MCF 10A (cell line): ENCODE measurements around the gene LAP3. TPM values are rescaled to one million over a fixed set of nuclear protein-coding genes. Genes with fewer than 3 reads are reported as not detected.

Source experiments
- BruUV-seq: library from RNA; stranded (reverse); fragments of 400-500 nt; replicated peaks from 2 replicates; lab custom pipeline; 2021; lab: Mats Ljungman, UMichigan
- CTCF ChIA-PET: fragments of 300-600 bp; sonication (Branson Sonifier 250); formaldehyde crosslinking; extraction: SDS; loops from one replicate; lab custom pipeline; 2021; ENCODE audit warnings: antibody characterized with exemption, inconsistent platforms; lab: Yijun Ruan, JAX
- POLR2A ChIA-PET: fragments of 300-600, 350-650 bp; sonication (Branson Sonifier 250); formaldehyde crosslinking; extraction: SDS; loops from one replicate; lab custom pipeline; 2020; ENCODE audit warnings: antibody characterized with exemption, inconsistent platforms; lab: Yijun Ruan, JAX
- DNase-seq: peaks from one replicate; pipeline ENCODE4 v3.0.0-alpha.2; 2018; ENCODE audit not compliant: unreplicated experiment
- H3K27ac Mint-ChIP-seq: one replicate; pipeline ENCODE4 v1.8.0; 2022; ENCODE audit warnings: mild to moderate bottlenecking, low read depth, mixed read lengths; ENCODE audit not compliant: unreplicated experiment
- H3K27me3 Mint-ChIP-seq: one replicate; pipeline ENCODE4 v1.8.0; 2022; ENCODE audit warnings: mixed read lengths; ENCODE audit not compliant: insufficient read depth, unreplicated experiment
- H3K36me3 Mint-ChIP-seq: one replicate; pipeline ENCODE4 v1.8.0; 2022; ENCODE audit warnings: mild to moderate bottlenecking, moderate library complexity, mixed read lengths; ENCODE audit not compliant: insufficient read depth, unreplicated experiment
- H3K4me1 Mint-ChIP-seq: one replicate; pipeline ENCODE4 v1.8.0; 2022; ENCODE audit warnings: mixed read lengths; ENCODE audit not compliant: insufficient read depth, unreplicated experiment
- H3K4me3 Mint-ChIP-seq: one replicate; pipeline ENCODE4 v1.8.0; 2022; ENCODE audit warnings: mild to moderate bottlenecking, moderate library complexity, mixed read lengths; ENCODE audit not compliant: unreplicated experiment
- H3K9me3 Mint-ChIP-seq: one replicate; pipeline ENCODE4 v1.8.0; 2022; ENCODE audit warnings: mixed read lengths; ENCODE audit not compliant: unreplicated experiment
- intact Hi-C: fragments of 100-400 bp; cut with micrococcal nuclease; formaldehyde crosslinking; loops from 2 replicates; pipeline ENCODE4 v1.14.1; 2022
- total RNA-seq: library from RNA; stranded (reverse); gene quantifications from 2 replicates; pipeline ENCODE4 v1.2.3, GENCODE V29; 2022
- TF ChIP-seq, protein P1 (sequence below): fragments of 200-600 bp; IDR thresholded peaks from one replicate; pipeline ENCODE4 v1.8.0; 2022; ENCODE audit warnings: antibody characterized with exemption, mild to moderate bottlenecking; ENCODE audit not compliant: unreplicated experiment

The LAP3 gene
- total RNA-seq, 1 experiment from 2014 or later = 45.0 TPM

DNA sequence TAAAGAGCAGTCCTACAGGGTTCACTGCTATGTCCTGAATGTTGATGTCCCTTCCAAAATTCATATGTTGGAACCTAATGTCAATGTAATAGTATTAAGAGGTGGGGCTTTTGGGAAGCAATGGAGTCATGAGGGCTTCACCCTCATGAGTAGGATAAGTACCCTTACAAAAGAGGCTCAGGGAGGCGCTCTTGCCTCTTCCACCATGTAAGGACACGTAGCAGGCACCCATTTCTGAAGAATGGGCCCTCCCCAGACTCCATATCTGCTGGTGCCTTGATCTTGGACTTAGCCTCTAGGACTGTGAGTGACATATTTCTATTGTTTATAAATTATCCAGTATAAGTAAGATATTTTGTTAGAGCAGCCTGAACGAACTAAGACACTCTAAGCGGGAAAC, 53.2 kb downstream of the LAP3 start:
- H3K27me3 Mint-ChIP-seq = no peaks in the 10 kb centered on the region
- POLR2A ChIA-PET = no interaction called here
- no peak for DNase-seq

DNA sequence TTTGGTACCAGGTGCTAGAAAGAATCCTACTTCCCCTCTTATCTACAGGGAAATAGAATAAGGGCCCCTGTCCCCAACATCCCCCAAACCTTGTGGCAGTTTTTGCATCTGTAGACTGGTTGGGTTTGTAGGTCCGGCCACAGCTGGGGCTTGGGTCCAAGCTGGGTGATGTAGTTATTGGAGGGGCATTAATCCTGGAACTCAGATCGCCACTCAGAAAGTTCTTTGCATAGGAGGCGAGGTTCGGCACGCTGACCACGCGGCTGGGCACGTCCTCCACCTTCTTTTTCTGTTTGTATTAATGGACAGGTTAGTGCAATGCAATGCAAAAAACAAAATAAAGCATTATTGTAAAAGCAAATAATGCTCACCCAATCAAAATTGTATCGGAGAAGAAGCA, 56.6 kb downstream of the LAP3 start:
- intact Hi-C loops = no loop called here
- TF ChIP-seq, protein P1, sequence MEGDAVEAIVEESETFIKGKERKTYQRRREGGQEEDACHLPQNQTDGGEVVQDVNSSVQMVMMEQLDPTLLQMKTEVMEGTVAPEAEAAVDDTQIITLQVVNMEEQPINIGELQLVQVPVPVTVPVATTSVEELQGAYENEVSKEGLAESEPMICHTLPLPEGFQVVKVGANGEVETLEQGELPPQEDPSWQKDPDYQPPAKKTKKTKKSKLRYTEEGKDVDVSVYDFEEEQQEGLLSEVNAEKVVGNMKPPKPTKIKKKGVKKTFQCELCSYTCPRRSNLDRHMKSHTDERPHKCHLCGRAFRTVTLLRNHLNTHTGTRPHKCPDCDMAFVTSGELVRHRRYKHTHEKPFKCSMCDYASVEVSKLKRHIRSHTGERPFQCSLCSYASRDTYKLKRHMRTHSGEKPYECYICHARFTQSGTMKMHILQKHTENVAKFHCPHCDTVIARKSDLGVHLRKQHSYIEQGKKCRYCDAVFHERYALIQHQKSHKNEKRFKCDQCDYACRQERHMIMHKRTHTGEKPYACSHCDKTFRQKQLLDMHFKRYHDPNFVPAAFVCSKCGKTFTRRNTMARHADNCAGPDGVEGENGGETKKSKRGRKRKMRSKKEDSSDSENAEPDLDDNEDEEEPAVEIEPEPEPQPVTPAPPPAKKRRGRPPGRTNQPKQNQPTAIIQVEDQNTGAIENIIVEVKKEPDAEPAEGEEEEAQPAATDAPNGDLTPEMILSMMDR = no peak
- no peaks in the 10 kb centered on the region for H3K27me3 Mint-ChIP-seq
- H3K27ac Mint-ChIP-seq = no peak overlapping the region
- no peak overlapping the region for H3K4me3 Mint-ChIP-seq
- POLR2A ChIA-PET = no interaction called here
- peaks cover 94% of the 10 kb centered on the region for H3K36me3 Mint-ChIP-seq
- H3K4me1 Mint-ChIP-seq = no peaks in the 10 kb centered on the region
- H3K9me3 Mint-ChIP-seq = no peaks in the 10 kb centered on the region
- CTCF ChIA-PET = no interaction called here
- DNase-seq = no peak
- no TSS peak for BruUV-seq

More for the DNA sequence above, 53.2 kb downstream of the LAP3 start:
- no peaks in the 10 kb centered on the region for H3K9me3 Mint-ChIP-seq
- CTCF ChIA-PET = interaction anchor here (0.7 kb wide), 1 partner anchor 32 kb away, joined by 3 read pairs; no protein-coding TSS in a partner anchor
- no TSS peak for BruUV-seq
- intact Hi-C loops = no loop called here
- H3K36me3 Mint-ChIP-seq = peaks cover 99% of the 10 kb centered on the region
- no peaks in the 10 kb centered on the region for H3K4me1 Mint-ChIP-seq
- TF ChIP-seq, protein P1 = no peak
- no peak overlapping the region for H3K4me3 Mint-ChIP-seq
- H3K27ac Mint-ChIP-seq = no peak overlapping the region

DNA sequence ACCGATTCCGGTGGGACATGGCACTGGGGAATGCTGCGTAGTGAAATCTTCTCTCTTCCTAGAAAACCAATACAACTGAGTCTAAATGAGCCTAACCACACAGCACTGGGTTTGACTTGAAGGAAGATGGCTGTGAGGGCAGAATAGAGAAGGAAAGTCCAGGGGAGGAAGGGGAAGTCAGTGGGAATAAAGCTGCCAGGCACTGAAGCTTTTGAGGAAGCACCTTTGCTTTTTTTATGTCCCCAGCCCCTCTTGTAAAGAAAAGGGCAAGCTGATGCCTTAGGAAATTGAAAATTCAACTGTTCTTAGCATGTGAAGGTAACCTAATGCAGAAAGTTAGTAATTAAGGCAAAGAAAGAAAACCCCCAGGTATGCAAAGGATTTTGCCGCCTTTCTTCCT, 58.1 kb downstream of the LAP3 start:
- intact Hi-C loops = loop anchor here (5.0 kb wide), 2 partner anchors 172 to 957 kb away; no protein-coding TSS in a partner anchor
- Mint-ChIP-seq H3K27me3 (no peaks in the 10 kb centered on the region), H3K27ac (no peak overlapping the region), H3K36me3 (peaks cover 84% of the 10 kb centered on the region), H3K4me3 (no peak overlapping the region), H3K9me3 (no peaks in the 10 kb centered on the region), H3K4me1 (no peaks in the 10 kb centered on the region)
- no TSS peak for BruUV-seq
- DNase-seq = no peak
- ChIA-PET POLR2A (interaction anchor here (1.1 to 1.8 kb wide), 2 partner anchors 13 to 21 kb away, joined by 3 to 5 read pairs; partner anchors contain the start of gene MED28), CTCF (interaction anchor here (0.5 to 2.8 kb wide), 4 partner anchors 18 to 124 kb away, joined by 3 to 24 read pairs (median 6); no protein-coding TSS in a partner anchor)
- TF ChIP-seq, protein P1 = no peak

DNA sequence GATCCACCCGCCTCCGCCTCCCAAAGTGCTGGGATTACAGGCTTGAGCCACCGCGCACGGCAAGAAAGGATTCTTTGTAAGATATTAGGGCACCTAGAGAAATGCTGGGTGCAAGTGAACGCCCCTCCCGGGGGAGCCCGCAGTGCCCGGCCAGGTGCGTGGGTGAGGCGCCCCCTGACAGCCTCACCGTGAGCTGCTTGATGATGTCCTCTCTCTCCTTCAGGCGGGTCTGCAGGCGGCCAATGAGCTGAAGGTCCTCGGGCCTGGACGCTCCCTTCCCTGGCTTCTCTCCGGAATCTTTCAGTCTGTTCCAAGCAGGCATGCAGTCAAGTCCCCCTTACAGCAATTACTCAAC, 59.3 kb downstream of the LAP3 start:
- POLR2A ChIA-PET = interaction anchor here (0.6 to 1.8 kb wide), 3 partner anchors 21 to 66 kb away, joined by 4 to 5 read pairs (median 5); partner anchors contain the start of gene MED28
- BruUV-seq = no TSS peak

More for the DNA sequence above, 59.3 kb downstream of the LAP3 start:
- Mint-ChIP-seq H3K4me1 (no peaks in the 10 kb centered on the region), H3K27me3 (no peaks in the 10 kb centered on the region), H3K27ac (no peak overlapping the region), H3K9me3 (no peaks in the 10 kb centered on the region), H3K4me3 (no peak overlapping the region), H3K36me3 (peaks cover 72% of the 10 kb centered on the region)
- TF ChIP-seq, protein P1 = no peak
- intact Hi-C loops = loop anchor here (5.0 kb wide), 2 partner anchors 171 to 956 kb away; no protein-coding TSS in a partner anchor
- CTCF ChIA-PET = interaction anchor here (0.6 to 2.8 kb wide), 29 partner anchors 8 to 1367 kb away, joined by 3 to 24 read pairs (median 4); no protein-coding TSS in a partner anchor
- DNase-seq = no peak
